Heart left ventricle (tissue), 16 donors: ENCODE data around the gene RNF213. TPM values are rescaled to one million over a fixed set of nuclear protein-coding genes. Genes with fewer than 3 reads are reported as not detected.

Source experiments
- ATAC-seq, 4 donors: fragments of 200-7000 bp; cut with Tn5 transposase; one replicate each; pipeline ENCODE4 v1.9.1; 2020 to 2022; ENCODE audit warnings: moderate library complexity in 4 of 4, mild to moderate bottlenecking in 3 of 4, moderate number of reproducible peaks in 1 of 4
- DNase-seq, 5 donors: peaks; one replicate each; pipeline ENCODE4 v3.0.0-alpha.2; 2020
- H3K27ac ChIP-seq, 12 donors: fragments of 200-600 bp; sonication (generic) in 4 of 12; one replicate each; pipeline versions ENCODE4 v1.5.0 to v1.8.0; 2016 to 2022; ENCODE audit warnings: mild to moderate bottlenecking in 2 of 12
- H3K27me3 ChIP-seq, 9 donors: fragments of 200-600 bp; sonication (generic) in 2 of 9; one replicate each; pipeline versions ENCODE4 v1.5.1 to v1.8.0; 2016 to 2022; ENCODE audit warnings: mild to moderate bottlenecking in 3 of 9
- H3K36me3 ChIP-seq, 9 donors: fragments of 200-600 bp; sonication (generic) in 2 of 9; one replicate each; pipeline versions ENCODE4 v1.5.0 to v1.8.0; 2018 to 2022; ENCODE audit warnings: mild to moderate bottlenecking in 2 of 9
- H3K4me1 ChIP-seq, 12 donors: fragments of 200-600 bp; sonication (generic) in 4 of 12; one replicate each; pipeline versions ENCODE4 v1.5.0 to v1.8.0; 2016 to 2022; ENCODE audit warnings: mild to moderate bottlenecking in 3 of 12
- H3K4me3 ChIP-seq, 12 donors: fragments of 200-600 bp; sonication (generic) in 4 of 12; one replicate each; pipeline versions ENCODE4 v1.5.0 to v1.8.0; 2017 to 2022; ENCODE audit warnings: mild to moderate bottlenecking in 9 of 12, moderate library complexity in 4 of 12
- H3K9me3 ChIP-seq, 12 donors: fragments of 200-600 bp; sonication (generic) in 4 of 12; one replicate each; pipeline versions ENCODE4 v1.5.0 to v1.8.0; 2016 to 2022; ENCODE audit warnings: mild to moderate bottlenecking in 1 of 12
- POLR2A ChIP-seq, 2 donors: fragments of 450-650 bp; IDR thresholded peaks; one replicate each; pipeline ENCODE4 v1.6.1; 2017; ENCODE audit warnings: antibody characterized with exemption in 2 of 2, mild to moderate bottlenecking in 2 of 2, moderate library complexity in 2 of 2
- WGBS, 4 donors: extraction: QIAGEN DNeasy Blood & Tissue Kit in 2 of 4; methylation state at CpG; one replicate each; pipeline versions ENCODE4 v1.1.5 to v1.1.7; 2013 to 2018; 5-methylcytosine and 5-hydroxymethylcytosine counted together
- intact Hi-C, 10 donors: fragments of 100-400 bp; cut with DNase I; formaldehyde crosslinking; loops; one replicate each; pipeline versions ENCODE4 v1.11.1 to v1.14.2; 2022
- polyA plus RNA-seq, 2 donors: library from polyadenylated mRNA; stranded (reverse); fragments of 200-250 nt; gene quantifications; one replicate each; pipeline ENCODE4 v1.2.3, GENCODE V29; 2013
- total RNA-seq, 9 donors: library from RNA; depleted of rRNA in 2 of 9; stranded (reverse); fragments of >200 nt in 2 of 9; fragmentation: NEBNext Ultra II Directional in 3 of 9; extraction: Animal tissue kit (Norgen Biotek cat#: 25700) in 3 of 9; gene quantifications; one replicate each; pipeline versions ENCODE4 v1.1.0 to v1.2.4, GENCODE V29; 2016 to 2023
- TF ChIP-seq, protein P1 (sequence below), 12 donors: fragments of 200-600 bp; sonication (generic) in 4 of 12; IDR thresholded peaks; one replicate each; pipeline versions ENCODE4 v1.5.0 to v1.8.0; 2018 to 2022; ENCODE audit warnings: antibody characterized with exemption in 12 of 12, mild to moderate bottlenecking in 5 of 12
- donor health status: ischemic (EF 13 %, LVEDD 7.1; RV severe dilation, severe dysfunction).
- donor health status: healthy with polysubstance abuse.
- donor health status: DM: no; HTN: yes; CAD: no.
- donor health status: DM: no; HTN: no; CAD: no.
- donor health status: ischemic (EF 25% LVEDD 6.9; RV normal size, moderate dysfunction).
- donor health status: ischemic (EF 25% LVEDD 5.7; RV mildly dilated, moderate dysfunction).
- donor health status: healthy.
- donor health status: DM: yes; HTN: yes; CAD: no.
- donor health status: ischemic (EF 35%, LVEDD 5.7; RV mildly dilated, moderate dysfunction).
- donor health status: nonischemic (EF 11% LVEDD 7.7; RV severe dilation, severe dysfunction).
- donor health status: DM: yes; HTN: yes; CAD: no.
- donor health status: PGD.
- donor health status: ischemic (EF 29% LVEDD 5.4; RV normal size, mild dysfunction).
- donor health status: nonischemic (EF 23%, LVEDD 6.1; RV moderate dilation, normal function).

Gene RNF213
- total and polyA plus RNA-seq, 11 donors: 23.1 to 167 (median 31.4) TPM

DNA sequence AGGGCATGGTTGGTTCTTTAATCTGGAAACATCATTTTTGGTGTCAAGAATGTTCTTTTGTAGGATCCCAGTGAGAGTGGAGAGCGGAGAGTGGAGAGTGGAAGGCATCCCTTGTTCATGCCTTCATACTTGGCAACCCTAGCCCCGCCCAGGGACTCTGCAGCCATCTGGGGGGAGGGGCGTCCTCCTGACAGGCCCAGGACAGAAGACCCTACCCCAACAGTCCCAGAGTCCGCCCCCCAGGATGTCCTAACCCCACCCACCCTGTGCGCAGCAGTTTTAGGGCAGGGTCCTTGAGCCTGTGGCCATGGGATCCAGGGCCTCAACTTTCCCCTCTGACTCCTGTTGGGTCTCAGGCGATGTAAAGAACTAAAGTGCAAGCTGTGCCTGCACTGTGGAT, 36.0 kb upstream of the RNF213 start:
- TF ChIP-seq, protein P1, sequence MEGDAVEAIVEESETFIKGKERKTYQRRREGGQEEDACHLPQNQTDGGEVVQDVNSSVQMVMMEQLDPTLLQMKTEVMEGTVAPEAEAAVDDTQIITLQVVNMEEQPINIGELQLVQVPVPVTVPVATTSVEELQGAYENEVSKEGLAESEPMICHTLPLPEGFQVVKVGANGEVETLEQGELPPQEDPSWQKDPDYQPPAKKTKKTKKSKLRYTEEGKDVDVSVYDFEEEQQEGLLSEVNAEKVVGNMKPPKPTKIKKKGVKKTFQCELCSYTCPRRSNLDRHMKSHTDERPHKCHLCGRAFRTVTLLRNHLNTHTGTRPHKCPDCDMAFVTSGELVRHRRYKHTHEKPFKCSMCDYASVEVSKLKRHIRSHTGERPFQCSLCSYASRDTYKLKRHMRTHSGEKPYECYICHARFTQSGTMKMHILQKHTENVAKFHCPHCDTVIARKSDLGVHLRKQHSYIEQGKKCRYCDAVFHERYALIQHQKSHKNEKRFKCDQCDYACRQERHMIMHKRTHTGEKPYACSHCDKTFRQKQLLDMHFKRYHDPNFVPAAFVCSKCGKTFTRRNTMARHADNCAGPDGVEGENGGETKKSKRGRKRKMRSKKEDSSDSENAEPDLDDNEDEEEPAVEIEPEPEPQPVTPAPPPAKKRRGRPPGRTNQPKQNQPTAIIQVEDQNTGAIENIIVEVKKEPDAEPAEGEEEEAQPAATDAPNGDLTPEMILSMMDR (IDR thresholded peaks at IDR 0.05): no peak
- TF ChIP-seq POLR2A (IDR thresholded peaks at IDR 0.05): no peak
- Histone ChIP-seq H3K27ac (no peak overlapping the region), H3K27me3 (no peaks in the 10 kb centered on the region), H3K36me3 (peaks cover 0 to 26% (median 6%) of the 10 kb centered on the region in 9 donors), H3K9me3 (no peaks in the 10 kb centered on the region), H3K4me1 (peaks cover 0 to 14% (median 9%) of the 10 kb centered on the region in 12 donors), H3K4me3 (no peak overlapping the region)
- no peak for DNase-seq
- intact Hi-C loops: loop anchor here in 2 of 10 donors (5.0 kb wide), 2 partner anchors 38 to 72 kb away; partner anchors contain the start of gene RNF213 (in 1 of the 2)
- WGBS, 4 donors: 87 to 98% (median 91%) methylated on average over 6 of the region's 6 CpGs
- no peak for ATAC-seq

DNA sequence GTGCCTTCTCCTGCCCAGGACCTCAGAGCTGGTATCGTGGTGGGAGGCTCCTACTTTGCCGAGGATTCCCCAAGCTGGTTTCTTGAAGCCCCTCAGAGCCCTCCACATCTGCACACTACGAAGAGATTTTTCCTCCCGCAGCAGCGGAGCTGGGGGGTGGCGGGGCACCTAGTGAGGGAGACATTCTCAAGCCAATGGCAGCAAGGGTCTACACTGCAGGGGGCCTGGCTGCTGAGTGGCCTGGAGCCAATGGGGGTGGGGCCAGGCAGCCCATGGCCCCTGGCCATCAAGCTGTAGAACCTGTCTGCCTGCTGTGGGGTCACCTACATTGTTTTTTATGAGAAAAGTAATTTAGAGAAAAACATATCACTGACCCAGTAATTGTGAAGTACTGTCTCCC, 35.4 kb upstream of the RNF213 start:
- DNase-seq: no peak
- no peaks in the 10 kb centered on the region for H3K9me3 ChIP-seq
- no peaks in the 10 kb centered on the region for H3K27me3 ChIP-seq
- H3K27ac ChIP-seq: no peak overlapping the region
- peaks cover 0 to 26% (median 6%) of the 10 kb centered on the region in 9 donors for H3K36me3 ChIP-seq
- no peak overlapping the region for H3K4me3 ChIP-seq
- TF ChIP-seq, protein P1 (IDR thresholded peaks at IDR 0.05): no peak
- no peak for TF ChIP-seq POLR2A (IDR thresholded peaks at IDR 0.05)
- intact Hi-C loops: no loop called here
- H3K4me1 ChIP-seq: peaks cover 0 to 13% (median 8%) of the 10 kb centered on the region in 12 donors
- WGBS, 4 donors: 87 to 92% (median 90%) methylated on average over 6 of the region's 6 CpGs
- ATAC-seq: no peak

GRCh38 chr17:80227156-80227555, 33.5 kb upstream of the RNF213 start:
- DNase-seq (no peak), ATAC-seq (no peak)
- intact Hi-C loops: no loop called here
- peaks cover 0 to 10% (median 8%) of the 10 kb centered on the region in 12 donors for H3K9me3 ChIP-seq
- WGBS, 4 donors: 90 to 98% (median 97%) methylated on average over 4 of the region's 4 CpGs
- TF ChIP-seq POLR2A (IDR thresholded peaks at IDR 0.05): no peak
- TF ChIP-seq, protein P1 (IDR thresholded peaks at IDR 0.05): no peak
- H3K36me3 ChIP-seq: peaks cover 0 to 33% (median 13%) of the 10 kb centered on the region in 9 donors
- no peaks in the 10 kb centered on the region for H3K4me1 ChIP-seq
- H3K27me3 ChIP-seq: no peaks in the 10 kb centered on the region
- no peak overlapping the region for H3K4me3 ChIP-seq
- no peak overlapping the region for H3K27ac ChIP-seq

DNA sequence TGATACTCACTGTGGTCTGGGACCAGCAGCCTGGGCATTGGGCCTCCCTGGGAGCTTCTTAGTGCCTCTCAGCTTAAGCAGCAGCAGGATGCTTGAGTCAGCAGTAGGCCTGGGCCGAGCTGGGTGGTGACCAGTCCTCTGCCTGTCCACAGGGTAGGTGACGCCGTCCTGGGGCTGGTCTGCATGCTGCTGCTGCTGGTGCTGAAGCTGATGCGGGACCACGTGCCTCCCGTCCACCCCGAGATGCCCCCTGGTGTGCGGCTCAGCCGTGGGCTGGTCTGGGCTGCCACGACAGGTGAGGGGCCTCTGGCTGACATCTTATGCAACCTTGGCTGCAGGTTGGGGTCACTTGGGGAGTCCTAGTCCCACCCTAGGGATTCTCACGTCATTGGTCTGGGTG, 33.0 kb upstream of the RNF213 start:
- intact Hi-C loops: no loop called here
- no peak for DNase-seq
- Histone ChIP-seq H3K27ac (no peak overlapping the region), H3K4me3 (no peak overlapping the region), H3K36me3 (peaks cover 0 to 38% (median 18%) of the 10 kb centered on the region in 9 donors), H3K27me3 (no peaks in the 10 kb centered on the region), H3K9me3 (peaks cover 0 to 15% (median 12%) of the 10 kb centered on the region in 12 donors), H3K4me1 (no peaks in the 10 kb centered on the region)
- 94 to 95% (median 94%) methylated on average over 4 to 11 of the region's 11 CpGs for WGBS, 4 donors
- no peak for TF ChIP-seq POLR2A (IDR thresholded peaks at IDR 0.05)
- TF ChIP-seq, protein P1 (IDR thresholded peaks at IDR 0.05): no peak
- ATAC-seq: no peak
